Right atrium auricular region (tissue), 2 donors: Measurements from ENCODE around the gene PLET1. TPM values are rescaled to one million over a fixed set of nuclear protein-coding genes. Genes with fewer than 3 reads are reported as not detected.

Experiments
- DNase-seq: peaks from one replicate; pipeline ENCODE4 v3.0.0-alpha.2; 2019; ENCODE audit warnings: low spot score
- H3K27ac ChIP-seq, 2 donors: fragments of 200-600 bp; sonication (generic); 1 replicate in 1 of 2; 2 replicates in 1 of 2; pipeline ENCODE4 v1.5.1; 2016 to 2019
- H3K27me3 ChIP-seq, 2 donors: fragments of 200-600 bp; sonication (generic); one replicate each; pipeline versions ENCODE4 v1.5.1 to v1.6.0; 2017 to 2019
- H3K36me3 ChIP-seq: fragments of 200-600 bp; sonication (generic); one replicate; pipeline ENCODE4 v1.5.1; 2016
- H3K4me1 ChIP-seq, 2 donors: fragments of 200-600 bp; sonication (generic); one replicate each; pipeline versions ENCODE4 v1.5.1 to v1.6.0; 2017 to 2019
- H3K4me3 ChIP-seq, 2 donors: fragments of 200-600 bp; sonication (generic); 1 replicate in 1 of 2; 2 replicates in 1 of 2; pipeline ENCODE4 v1.5.1; 2017 to 2019; ENCODE audit warnings: mild to moderate bottlenecking in 1 of 2, moderate library complexity in 1 of 2
- H3K9me3 ChIP-seq, 2 donors: fragments of 200-600 bp; sonication (generic); one replicate each; pipeline ENCODE4 v1.5.1; 2019
- total RNA-seq, 2 donors: library from RNA; depleted of rRNA; stranded (reverse); fragments of >200 nt; gene quantifications; one replicate each; pipeline ENCODE4 v1.1.0, GENCODE V29; 2016
- TF ChIP-seq, protein P1 (sequence below), 2 donors: fragments of 200-600 bp; sonication (generic); IDR thresholded peaks; one replicate each; pipeline ENCODE4 v1.5.1; 2019; ENCODE audit warnings: antibody characterized with exemption in 2 of 2

Gene PLET1, protein sequence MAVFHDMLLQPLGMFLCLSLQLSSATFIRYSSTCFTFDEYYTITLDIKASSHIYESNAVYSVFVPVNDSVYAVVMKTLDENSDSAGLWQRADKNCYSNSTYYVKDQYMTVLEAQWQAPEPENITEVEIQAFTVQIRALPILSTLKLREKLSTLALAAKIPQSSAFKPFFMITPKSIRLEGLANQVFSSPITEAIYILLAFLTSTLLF
- not detected for total RNA-seq

GRCh38 chr11:112260490-112260889 lies at the start of gene PLET1:
TSS of gene PLET1 (minus strand) at chr11:112260860. CDS start at chr11:112260589, 271 bp downstream.
- Histone ChIP-seq H3K9me3 (no peaks in the 10 kb centered on the region), H3K36me3 (no peaks in the 10 kb centered on the region), H3K4me3 (no peak within 1 kb of the TSS), H3K27me3 (no peaks in the 10 kb centered on the region), H3K4me1 (no peaks in the 10 kb centered on the region), H3K27ac (no peak within 1 kb of the TSS)
- DNase-seq, result no peak
- TF ChIP-seq, protein P1, sequence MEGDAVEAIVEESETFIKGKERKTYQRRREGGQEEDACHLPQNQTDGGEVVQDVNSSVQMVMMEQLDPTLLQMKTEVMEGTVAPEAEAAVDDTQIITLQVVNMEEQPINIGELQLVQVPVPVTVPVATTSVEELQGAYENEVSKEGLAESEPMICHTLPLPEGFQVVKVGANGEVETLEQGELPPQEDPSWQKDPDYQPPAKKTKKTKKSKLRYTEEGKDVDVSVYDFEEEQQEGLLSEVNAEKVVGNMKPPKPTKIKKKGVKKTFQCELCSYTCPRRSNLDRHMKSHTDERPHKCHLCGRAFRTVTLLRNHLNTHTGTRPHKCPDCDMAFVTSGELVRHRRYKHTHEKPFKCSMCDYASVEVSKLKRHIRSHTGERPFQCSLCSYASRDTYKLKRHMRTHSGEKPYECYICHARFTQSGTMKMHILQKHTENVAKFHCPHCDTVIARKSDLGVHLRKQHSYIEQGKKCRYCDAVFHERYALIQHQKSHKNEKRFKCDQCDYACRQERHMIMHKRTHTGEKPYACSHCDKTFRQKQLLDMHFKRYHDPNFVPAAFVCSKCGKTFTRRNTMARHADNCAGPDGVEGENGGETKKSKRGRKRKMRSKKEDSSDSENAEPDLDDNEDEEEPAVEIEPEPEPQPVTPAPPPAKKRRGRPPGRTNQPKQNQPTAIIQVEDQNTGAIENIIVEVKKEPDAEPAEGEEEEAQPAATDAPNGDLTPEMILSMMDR (IDR thresholded peaks at IDR 0.05), result no peak

GRCh38 chr11:112310419-112310818 lies 49.8 kb upstream of the PLET1 start:
- H3K4me1 ChIP-seq, result peaks cover 0 to 3% of the 10 kb centered on the region in 2 donors
- no peak overlapping the region for H3K27ac ChIP-seq
- TF ChIP-seq, protein P1 (IDR thresholded peaks at IDR 0.05), result no peak
- H3K36me3 ChIP-seq, result no peaks in the 10 kb centered on the region
- H3K9me3 ChIP-seq, result no peaks in the 10 kb centered on the region
- no peak for DNase-seq
- no peak overlapping the region for H3K4me3 ChIP-seq
- H3K27me3 ChIP-seq, result no peaks in the 10 kb centered on the region

- TF ChIP-seq, protein P1 (IDR thresholded peaks at IDR 0.05), result no peak
- H3K27ac ChIP-seq, result no peak overlapping the region
- H3K27me3 ChIP-seq, result no peaks in the 10 kb centered on the region
- DNase-seq, result no peak
- no peak overlapping the region for H3K4me3 ChIP-seq
- H3K4me1 ChIP-seq, result peaks cover 0 to 3% of the 10 kb centered on the region in 2 donors
- no peaks in the 10 kb centered on the region for H3K36me3 ChIP-seq
- no peaks in the 10 kb centered on the region for H3K9me3 ChIP-seq
These were observed 48.0 kb upstream of the PLET1 start for GRCh38 chr11:112308651-112309050.

GRCh38 chr11:112307616-112308015 lies 47.0 kb upstream of the PLET1 start:
- no peak overlapping the region for H3K27ac ChIP-seq
- no peaks in the 10 kb centered on the region for H3K9me3 ChIP-seq
- TF ChIP-seq, protein P1 (IDR thresholded peaks at IDR 0.05), result no peak
- peaks cover 0 to 10% of the 10 kb centered on the region in 2 donors for H3K4me1 ChIP-seq
- H3K36me3 ChIP-seq, result no peaks in the 10 kb centered on the region
- H3K27me3 ChIP-seq, result no peaks in the 10 kb centered on the region
- no peak overlapping the region for H3K4me3 ChIP-seq
- no peak for DNase-seq

DNA sequence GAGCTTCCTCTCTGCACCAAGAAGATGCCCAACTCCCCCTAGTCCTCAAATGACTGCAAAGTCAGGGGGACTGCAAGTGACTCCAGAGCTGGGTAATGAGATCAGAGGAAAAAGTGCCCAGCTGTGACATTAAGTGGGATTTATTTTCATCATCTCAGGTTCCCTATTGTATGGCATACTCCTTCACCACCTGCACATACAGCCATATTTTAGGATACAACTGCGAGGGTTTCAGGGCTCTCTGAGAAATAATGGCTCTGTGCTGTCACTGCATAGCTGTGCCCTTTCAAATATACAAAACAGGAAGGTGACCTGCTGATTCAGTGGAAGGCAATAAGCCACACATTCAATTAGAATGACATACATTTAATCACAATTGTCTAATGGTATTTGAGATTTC lies 45.6 kb upstream of the PLET1 start:
- no peaks in the 10 kb centered on the region for H3K36me3 ChIP-seq
- no peak overlapping the region for H3K27ac ChIP-seq
- peaks cover 0 to 18% of the 10 kb centered on the region in 2 donors for H3K4me1 ChIP-seq
- no peaks in the 10 kb centered on the region for H3K9me3 ChIP-seq
- TF ChIP-seq, protein P1 (IDR thresholded peaks at IDR 0.05), result no peak
- H3K27me3 ChIP-seq, result no peaks in the 10 kb centered on the region
- no peak for DNase-seq
- H3K4me3 ChIP-seq, result no peak overlapping the region

GRCh38 chr11:112304914-112305313 lies 44.3 kb upstream of the PLET1 start:
- no peak for DNase-seq
- Histone ChIP-seq H3K27ac (no peak overlapping the region), H3K4me3 (no peak overlapping the region), H3K27me3 (no peaks in the 10 kb centered on the region), H3K4me1 (peaks cover 0 to 25% of the 10 kb centered on the region in 2 donors), H3K9me3 (no peaks in the 10 kb centered on the region), H3K36me3 (no peaks in the 10 kb centered on the region)
- TF ChIP-seq, protein P1 (IDR thresholded peaks at IDR 0.05), result no peak
